Upper lobe of right lung (tissue), 1 donor: ENCODE results near the gene MOGAT2. TPM values are rescaled to one million over a fixed set of nuclear protein-coding genes. Genes with fewer than 3 reads are reported as not detected.
A peak's percentile ranks its signal among the peaks of the same experiment; 100 is the strongest.

Experiments
- ATAC-seq: fragments of 200-7000 bp; cut with Tn5 transposase; one replicate; pipeline ENCODE4 v1.9.1; 2020; ENCODE audit warnings: mild to moderate bottlenecking, moderate library complexity
- DNase-seq: peaks from one replicate; pipeline ENCODE4 v3.0.0-alpha.2; 2020
- H3K27ac ChIP-seq: fragments of 200-600 bp; one replicate; pipeline ENCODE4 v1.8.0; 2022
- H3K27me3 ChIP-seq: fragments of 200-600 bp; one replicate; pipeline ENCODE4 v1.8.0; 2022; ENCODE audit warnings: mild to moderate bottlenecking
- H3K36me3 ChIP-seq: fragments of 200-600 bp; one replicate; pipeline ENCODE4 v1.8.0; 2022
- H3K4me1 ChIP-seq: fragments of 200-600 bp; one replicate; pipeline ENCODE4 v1.8.0; 2022
- H3K4me3 ChIP-seq: fragments of 200-600 bp; one replicate; pipeline ENCODE4 v1.8.0; 2022; ENCODE audit warnings: mild to moderate bottlenecking
- H3K9me3 ChIP-seq: fragments of 200-600 bp; one replicate; pipeline ENCODE4 v1.8.0; 2022
- CTCF ChIP-seq: fragments of 200-600 bp; IDR thresholded peaks from one replicate; pipeline ENCODE4 v1.8.0; 2022; ENCODE audit warnings: antibody characterized with exemption
- intact Hi-C: fragments of 100-400 bp; cut with DNase I; formaldehyde crosslinking; loops from one replicate; pipeline ENCODE4 v1.11.0; 2022
- long read RNA-seq: library from polyadenylated mRNA; unstranded; transcript quantifications from one replicate; pipeline ENCODE4 v2.0.0, GENCODE V29; 2021
- total RNA-seq: library from RNA; stranded (reverse); fragmentation: NEBNext Ultra II Directional; extraction: Animal tissue kit (Norgen Biotek cat#: 25700); gene quantifications from one replicate; pipeline ENCODE4 v1.2.1, GENCODE V29; 2021
- donor health status: DM: no; HTN: yes; CAD: no; lungs with severe emphysema.

MOGAT2 gene
- total RNA-seq, result not detected
- long read RNA-seq, result 0 reads

- H3K36me3 ChIP-seq, result no peaks in the 10 kb centered on the region
- H3K4me3 ChIP-seq, result no peak within 1 kb of the TSS
- no peak for TF ChIP-seq CTCF
- DNase-seq (no peak), ATAC-seq (no peak)
- no peaks in the 10 kb centered on the region for H3K27me3 ChIP-seq
- H3K4me1 ChIP-seq, result no peaks in the 10 kb centered on the region
- H3K27ac ChIP-seq, result no peak within 1 kb of the TSS
- H3K9me3 ChIP-seq, result no peaks in the 10 kb centered on the region
- intact Hi-C loops, result no loop called here
Observed at GRCh38 chr11:75717608-75718418, at the start of gene MOGAT2. Gene MOGAT2 (plus strand): TSS chr11:75717838. CDS start chr11:75717889, 51 bp downstream.

GRCh38 chr11:75668451-75669297 is 49.0 kb upstream of the MOGAT2 start, which contains the start of gene MAP6:
Gene MAP6 (minus strand): TSS chr11:75669038. CDS start chr11:75668369, 669 bp downstream.
- H3K9me3 ChIP-seq, result no peaks in the 10 kb centered on the region
- no peaks in the 10 kb centered on the region for H3K36me3 ChIP-seq
- ATAC-seq (peak; percentile 37), DNase-seq (no peak)
- peaks cover 32% of the 10 kb centered on the region for H3K27me3 ChIP-seq
- peaks cover 13% of the 10 kb centered on the region for H3K4me1 ChIP-seq
- intact Hi-C loops, result no loop called here
- H3K27ac ChIP-seq, result no peak within 1 kb of the TSS
- no peak for TF ChIP-seq CTCF
- peak within 1 kb of the TSS; percentile 52 for H3K4me3 ChIP-seq

GRCh38 chr11:75673977-75674582 is 43.6 kb upstream of the MOGAT2 start:
- Histone ChIP-seq H3K4me1 (no peaks in the 10 kb centered on the region), H3K36me3 (no peaks in the 10 kb centered on the region), H3K27me3 (peaks cover 19% of the 10 kb centered on the region), H3K9me3 (peaks cover 6% of the 10 kb centered on the region), H3K4me3 (no peak overlapping the region), H3K27ac (no peak overlapping the region)
- TF ChIP-seq CTCF, result no peak
- ATAC-seq (no peak), DNase-seq (no peak)
- intact Hi-C loops, result no loop called here

GRCh38 chr11:75677275-75677674 is 40.4 kb upstream of the MOGAT2 start:
- peaks cover 6% of the 10 kb centered on the region for H3K9me3 ChIP-seq
- no peak for TF ChIP-seq CTCF
- DNase-seq (no peak), ATAC-seq (no peak)
- intact Hi-C loops, result no loop called here
- peaks cover 12% of the 10 kb centered on the region for H3K27me3 ChIP-seq
- H3K4me3 ChIP-seq, result no peak overlapping the region
- H3K27ac ChIP-seq, result no peak overlapping the region
- no peaks in the 10 kb centered on the region for H3K36me3 ChIP-seq
- no peaks in the 10 kb centered on the region for H3K4me1 ChIP-seq

GRCh38 chr11:75677909-75678308 is 39.7 kb upstream of the MOGAT2 start:
- no peak for DNase-seq
- intact Hi-C loops, result no loop called here

More at GRCh38 chr11:75677909-75678308, 39.7 kb upstream of the MOGAT2 start:
- Histone ChIP-seq H3K27me3 (peaks cover 12% of the 10 kb centered on the region), H3K36me3 (no peaks in the 10 kb centered on the region), H3K4me1 (no peaks in the 10 kb centered on the region), H3K9me3 (peaks cover 6% of the 10 kb centered on the region), H3K4me3 (no peak overlapping the region), H3K27ac (no peak overlapping the region)
- no peak for TF ChIP-seq CTCF
- no peak for ATAC-seq
